ENCODE data around the gene TMEM107.
"Not testable (repeated sequence)": the region's sequence is repeated elsewhere in the genome, so short reads cannot be mapped to it uniquely, and the experiment has no call there.

- TF ChIP-seq CTCF, EP300, POLR2A (IDR thresholded peaks at IDR 0.05): not testable (repeated sequence)
Measured at GRCh38 chr17:8170186-8170585, 6.0 kb downstream of the TMEM107 start.
